ENCODE data around the gene BAZ2A. TPM values are rescaled to one million over a fixed set of nuclear protein-coding genes. Genes with fewer than 3 reads are reported as not detected.

Gene BAZ2A
- total RNA-seq (18.0 TPM), polyA plus RNA-seq (29.8 TPM)
- long read RNA-seq, donor 1, partial matches to known transcripts: 0 of 2 reads
- long read RNA-seq, donor 1, other reads (novel, unspliced or antisense): 0 of 2 reads
- long read RNA-seq, donor 2: 0 reads
- long read RNA-seq, donor 3, partial matches to known transcripts: 38 of 44 reads
- long read RNA-seq, donor 3, other reads (novel, unspliced or antisense): 0 of 44 reads
- long read RNA-seq, donor 4, partial matches to known transcripts: 6 of 9 reads
- long read RNA-seq, donor 4, other reads (novel, unspliced or antisense): 0 of 9 reads
- long read RNA-seq, donor 5, transcript BAZ2A-208 (4 exons, 577 nt): major isoform, 5 of 58 reads
- long read RNA-seq, donor 5, partial matches to known transcripts: 52 of 58 reads
- long read RNA-seq, donor 5, other reads (novel, unspliced or antisense): 0 of 58 reads
- long read RNA-seq, donor 6, partial matches to known transcripts: 6 of 9 reads
- long read RNA-seq, donor 6, other reads (novel, unspliced or antisense): 0 of 9 reads
- long read RNA-seq, donor 7, partial matches to known transcripts: 15 of 17 reads
- long read RNA-seq, donor 7, other reads (novel, unspliced or antisense): 0 of 17 reads
- long read RNA-seq, donor 8, partial matches to known transcripts: 0 of 5 reads
- long read RNA-seq, donor 8, other reads (novel, unspliced or antisense): 0 of 5 reads
- long read RNA-seq, donor 9, partial matches to known transcripts: 15 of 17 reads
- long read RNA-seq, donor 9, other reads (novel, unspliced or antisense): 0 of 17 reads
- long read RNA-seq, donor 10, partial matches to known transcripts: 10 of 11 reads
- long read RNA-seq, donor 10, other reads (novel, unspliced or antisense): 0 of 11 reads

DNA sequence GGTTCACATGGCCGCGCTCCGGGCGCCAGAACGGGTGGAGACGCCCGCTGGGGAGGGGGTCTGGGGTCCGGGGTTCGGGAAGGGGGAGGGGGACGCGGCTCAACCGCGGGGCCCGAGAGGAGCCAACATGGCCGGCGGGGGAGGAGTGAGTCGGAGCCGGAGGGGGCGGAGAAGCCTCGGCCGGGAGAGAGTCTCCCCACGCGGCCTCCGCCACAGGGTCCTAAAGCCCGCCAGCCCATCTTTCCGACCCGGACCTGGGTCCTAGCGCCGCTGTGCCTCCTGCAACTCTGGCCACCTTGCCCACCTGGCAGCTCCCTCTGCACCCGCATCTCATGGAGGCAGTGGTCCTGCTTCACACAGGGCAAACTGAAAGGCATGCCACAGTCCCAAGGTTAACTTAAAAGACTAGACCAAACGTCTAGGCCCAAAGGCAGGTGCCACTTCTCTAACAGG is at the start of gene BAZ2A:
TSS of gene BAZ2A (minus strand) at position 147 of the 453 bp plus-strand sequence. CDS start 12,796 bp downstream, outside the sequence.
- no peaks in the 10 kb centered on the region for H3K9me3 ChIP-seq (ENCODE audit: control insufficient read depth in 2 of 2, insufficient read depth in 1 of 2, low read length in 1 of 2)
- H3K4me3 ChIP-seq (ENCODE audit: low read length in 2 of 2): peak within 1 kb of the TSS; percentile 94 to 100
- H3K36me3 ChIP-seq (ENCODE audit: control insufficient read depth in 2 of 2, insufficient read depth in 2 of 2, low read length in 1 of 2): peaks cover 15 to 23% of the 10 kb centered on the region in 2 donors
- 1% methylated on average over 31 of the region's 31 CpGs for WGBS
- H3K4me1 ChIP-seq (ENCODE audit: control insufficient read depth in 2 of 2, insufficient read depth in 2 of 2, low read length in 2 of 2): peaks cover 35 to 61% of the 10 kb centered on the region in 2 donors
- no peaks in the 10 kb centered on the region for H3K27me3 ChIP-seq (ENCODE audit: control insufficient read depth in 2 of 2, insufficient read depth in 1 of 2, low read length in 1 of 2)
- H3K27ac ChIP-seq (ENCODE audit: low read depth in 1 of 2, low read length in 1 of 2): peak within 1 kb of the TSS; percentile 81 to 86
- peak; percentile 57 to 92 (median 83) for DNase-seq (ENCODE audit: low read depth in 6 of 9, low spot score in 9 of 9)

DNA sequence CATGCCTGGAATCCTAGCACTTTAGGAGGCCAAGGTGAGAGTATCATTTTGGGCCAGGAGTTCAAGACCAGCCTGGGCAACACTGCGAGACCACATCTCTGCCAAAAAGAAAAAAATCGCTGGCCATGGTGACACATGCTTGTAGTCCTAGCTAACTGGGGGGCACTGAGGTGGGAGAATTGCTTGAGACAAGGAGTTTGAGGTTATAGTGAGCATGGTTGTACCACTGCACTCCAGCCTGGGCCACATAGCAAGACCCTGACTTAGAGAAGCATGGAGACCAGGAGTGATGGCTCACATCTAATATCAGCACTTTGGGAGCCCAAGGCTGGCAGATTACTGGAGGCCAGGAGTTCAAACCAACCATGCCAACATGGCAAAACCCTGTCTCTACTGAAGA is 48.7 kb upstream of the BAZ2A start:
- 96% methylated on average over 2 of the region's 2 CpGs for WGBS
- Histone ChIP-seq H3K27ac (ENCODE audit: low read depth in 1 of 2, low read length in 1 of 2) (no peak overlapping the region), H3K36me3 (ENCODE audit: control insufficient read depth in 2 of 2, insufficient read depth in 2 of 2, low read length in 1 of 2) (peaks cover 29 to 47% of the 10 kb centered on the region in 2 donors), H3K4me1 (ENCODE audit: control insufficient read depth in 2 of 2, insufficient read depth in 2 of 2, low read length in 2 of 2) (peaks cover 2 to 19% of the 10 kb centered on the region in 2 donors), H3K4me3 (ENCODE audit: low read length in 2 of 2) (no peak overlapping the region), H3K27me3 (ENCODE audit: control insufficient read depth in 2 of 2, insufficient read depth in 1 of 2, low read length in 1 of 2) (no peaks in the 10 kb centered on the region), H3K9me3 (ENCODE audit: control insufficient read depth in 2 of 2, insufficient read depth in 1 of 2, low read length in 1 of 2) (peaks cover 0 to 3% of the 10 kb centered on the region in 2 donors)
- DNase-seq (ENCODE audit: low read depth in 6 of 9, low spot score in 9 of 9): no peak

DNA sequence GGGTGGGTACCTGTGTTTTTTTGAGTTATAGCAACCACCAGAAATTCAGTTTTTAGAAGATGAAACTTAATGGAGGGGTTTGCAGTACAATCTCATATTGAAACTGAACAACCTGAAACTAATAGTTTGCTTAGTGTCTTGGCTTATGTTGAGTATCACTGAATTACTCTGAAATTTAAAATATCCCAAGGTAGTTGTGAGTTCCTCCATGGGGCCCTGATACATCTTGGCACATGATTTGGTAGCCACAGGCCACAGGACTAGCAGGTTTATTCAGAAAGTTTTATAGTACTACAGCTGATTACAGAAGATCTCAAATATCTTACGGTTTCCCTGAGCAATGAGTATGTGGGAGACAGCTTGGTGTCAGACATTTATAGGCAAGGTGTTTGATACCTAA is 47.6 kb upstream of the BAZ2A start:
- WGBS: 100% methylated on average over 1 of the region's 1 CpG

DNA sequence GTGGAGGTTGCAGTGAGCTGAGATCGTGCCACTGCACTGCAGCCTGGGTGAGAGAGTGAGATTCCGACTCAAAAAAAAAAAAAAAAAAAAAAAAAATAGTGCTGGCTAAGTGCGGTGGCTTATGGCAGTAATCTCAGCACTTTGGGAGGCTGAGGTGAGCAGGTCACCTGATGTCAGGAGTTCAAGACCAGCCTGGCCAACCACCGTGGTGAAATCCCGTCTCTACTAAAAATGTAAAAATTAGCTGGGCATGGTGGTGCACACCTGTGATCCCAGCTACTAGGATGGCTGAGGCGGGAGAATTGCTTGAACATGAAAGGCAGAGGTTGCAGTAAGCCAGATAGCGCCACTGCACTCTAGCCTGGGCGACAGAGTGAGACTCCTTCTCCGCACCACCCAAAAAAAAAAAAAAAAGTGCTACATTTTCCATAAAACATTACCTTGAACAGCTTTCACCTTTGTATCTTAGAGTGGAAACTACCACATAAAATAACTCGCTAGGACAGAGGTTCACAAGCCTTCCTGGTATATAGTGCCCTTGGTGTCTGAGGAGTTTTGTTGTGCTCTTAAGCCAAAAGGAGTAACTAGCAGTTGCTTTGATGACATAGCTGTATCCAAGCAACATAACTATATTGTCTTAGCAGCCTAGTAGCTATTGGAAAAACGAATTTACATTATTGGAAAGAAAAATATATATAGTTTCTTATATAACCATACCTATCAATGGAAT is 46.9 kb upstream of the BAZ2A start:
- peaks cover 26 to 43% of the 10 kb centered on the region in 2 donors for H3K36me3 ChIP-seq (ENCODE audit: control insufficient read depth in 2 of 2, insufficient read depth in 2 of 2, low read length in 1 of 2)
- peaks cover 1 to 5% of the 10 kb centered on the region in 2 donors for H3K4me1 ChIP-seq (ENCODE audit: control insufficient read depth in 2 of 2, insufficient read depth in 2 of 2, low read length in 2 of 2)

More for the DNA sequence above, 47.6 kb upstream of the BAZ2A start:
- no peak for DNase-seq (ENCODE audit: low read depth in 6 of 9, low spot score in 9 of 9)
- no peak overlapping the region for H3K4me3 ChIP-seq (ENCODE audit: low read length in 2 of 2)
- H3K36me3 ChIP-seq (ENCODE audit: control insufficient read depth in 2 of 2, insufficient read depth in 2 of 2, low read length in 1 of 2): peaks cover 28 to 43% of the 10 kb centered on the region in 2 donors
- no peaks in the 10 kb centered on the region for H3K27me3 ChIP-seq (ENCODE audit: control insufficient read depth in 2 of 2, insufficient read depth in 1 of 2, low read length in 1 of 2)
- H3K4me1 ChIP-seq (ENCODE audit: control insufficient read depth in 2 of 2, insufficient read depth in 2 of 2, low read length in 2 of 2): peaks cover 2 to 11% of the 10 kb centered on the region in 2 donors
- peaks cover 0 to 3% of the 10 kb centered on the region in 2 donors for H3K9me3 ChIP-seq (ENCODE audit: control insufficient read depth in 2 of 2, insufficient read depth in 1 of 2, low read length in 1 of 2)
- no peak overlapping the region for H3K27ac ChIP-seq (ENCODE audit: low read depth in 1 of 2, low read length in 1 of 2)

DNA sequence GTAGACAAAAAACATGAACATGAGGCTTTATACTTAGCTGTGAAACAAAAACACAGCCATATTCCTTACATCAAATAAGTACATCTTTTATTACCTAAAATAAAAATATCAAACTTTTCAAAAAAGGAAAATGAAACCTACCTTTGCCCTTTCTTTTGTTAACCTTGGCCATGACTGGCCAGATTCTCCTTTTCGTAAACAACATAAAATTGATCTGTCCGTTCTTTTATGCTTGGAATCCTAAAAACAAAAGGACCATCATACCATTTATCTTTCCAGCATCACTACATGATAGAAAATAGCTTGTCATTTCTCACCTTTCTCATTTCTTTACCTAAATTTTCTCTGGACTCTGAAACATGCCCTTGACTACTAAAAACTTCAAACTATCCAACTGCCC is 41.5 kb upstream of the BAZ2A start:
- Histone ChIP-seq H3K27ac (ENCODE audit: low read depth in 1 of 2, low read length in 1 of 2) (no peak overlapping the region), H3K9me3 (ENCODE audit: control insufficient read depth in 2 of 2, insufficient read depth in 1 of 2, low read length in 1 of 2) (no peaks in the 10 kb centered on the region), H3K27me3 (ENCODE audit: control insufficient read depth in 2 of 2, insufficient read depth in 1 of 2, low read length in 1 of 2) (no peaks in the 10 kb centered on the region), H3K36me3 (ENCODE audit: control insufficient read depth in 2 of 2, insufficient read depth in 2 of 2, low read length in 1 of 2) (peaks cover 35 to 59% of the 10 kb centered on the region in 2 donors), H3K4me3 (ENCODE audit: low read length in 2 of 2) (no peak overlapping the region), H3K4me1 (ENCODE audit: control insufficient read depth in 2 of 2, insufficient read depth in 2 of 2, low read length in 2 of 2) (no peaks in the 10 kb centered on the region)
- no peak for DNase-seq (ENCODE audit: low read depth in 6 of 9, low spot score in 9 of 9)
- WGBS: 91% methylated on average over 2 of the region's 2 CpGs

More for the DNA sequence above, 46.9 kb upstream of the BAZ2A start:
- no peak for DNase-seq (ENCODE audit: low read depth in 6 of 9, low spot score in 9 of 9)
- 94% methylated on average over 11 of the region's 11 CpGs for WGBS
- Histone ChIP-seq H3K27me3 (ENCODE audit: control insufficient read depth in 2 of 2, insufficient read depth in 1 of 2, low read length in 1 of 2) (no peaks in the 10 kb centered on the region), H3K27ac (ENCODE audit: low read depth in 1 of 2, low read length in 1 of 2) (no peak overlapping the region), H3K9me3 (ENCODE audit: control insufficient read depth in 2 of 2, insufficient read depth in 1 of 2, low read length in 1 of 2) (no peaks in the 10 kb centered on the region), H3K4me3 (ENCODE audit: low read length in 2 of 2) (no peak overlapping the region)

- Histone ChIP-seq H3K36me3 (ENCODE audit: control insufficient read depth in 2 of 2, insufficient read depth in 2 of 2, low read length in 1 of 2) (peaks cover 36 to 67% of the 10 kb centered on the region in 2 donors), H3K4me1 (ENCODE audit: control insufficient read depth in 2 of 2, insufficient read depth in 2 of 2, low read length in 2 of 2) (no peaks in the 10 kb centered on the region), H3K27me3 (ENCODE audit: control insufficient read depth in 2 of 2, insufficient read depth in 1 of 2, low read length in 1 of 2) (no peaks in the 10 kb centered on the region), H3K4me3 (ENCODE audit: low read length in 2 of 2) (no peak overlapping the region), H3K9me3 (ENCODE audit: control insufficient read depth in 2 of 2, insufficient read depth in 1 of 2, low read length in 1 of 2) (no peaks in the 10 kb centered on the region), H3K27ac (ENCODE audit: low read depth in 1 of 2, low read length in 1 of 2) (no peak overlapping the region)
- WGBS: 98% methylated on average over 4 of the region's 4 CpGs
- DNase-seq (ENCODE audit: low read depth in 6 of 9, low spot score in 9 of 9): no peak
Observed at GRCh38 chr12:56670836-56671235, 40.7 kb upstream of the BAZ2A start.

GRCh38 chr12:56668197-56668457 is 38.0 kb upstream of the BAZ2A start:
- Histone ChIP-seq H3K36me3 (ENCODE audit: control insufficient read depth in 2 of 2, insufficient read depth in 2 of 2, low read length in 1 of 2) (peaks cover 34 to 94% of the 10 kb centered on the region in 2 donors), H3K4me3 (ENCODE audit: low read length in 2 of 2) (no peak overlapping the region), H3K9me3 (ENCODE audit: control insufficient read depth in 2 of 2, insufficient read depth in 1 of 2, low read length in 1 of 2) (no peaks in the 10 kb centered on the region), H3K27me3 (ENCODE audit: control insufficient read depth in 2 of 2, insufficient read depth in 1 of 2, low read length in 1 of 2) (no peaks in the 10 kb centered on the region), H3K4me1 (ENCODE audit: control insufficient read depth in 2 of 2, insufficient read depth in 2 of 2, low read length in 2 of 2) (no peaks in the 10 kb centered on the region), H3K27ac (ENCODE audit: low read depth in 1 of 2, low read length in 1 of 2) (no peak overlapping the region)
- no peak for DNase-seq (ENCODE audit: low read depth in 6 of 9, low spot score in 9 of 9)
- 96% methylated on average over 2 of the region's 2 CpGs for WGBS

DNA sequence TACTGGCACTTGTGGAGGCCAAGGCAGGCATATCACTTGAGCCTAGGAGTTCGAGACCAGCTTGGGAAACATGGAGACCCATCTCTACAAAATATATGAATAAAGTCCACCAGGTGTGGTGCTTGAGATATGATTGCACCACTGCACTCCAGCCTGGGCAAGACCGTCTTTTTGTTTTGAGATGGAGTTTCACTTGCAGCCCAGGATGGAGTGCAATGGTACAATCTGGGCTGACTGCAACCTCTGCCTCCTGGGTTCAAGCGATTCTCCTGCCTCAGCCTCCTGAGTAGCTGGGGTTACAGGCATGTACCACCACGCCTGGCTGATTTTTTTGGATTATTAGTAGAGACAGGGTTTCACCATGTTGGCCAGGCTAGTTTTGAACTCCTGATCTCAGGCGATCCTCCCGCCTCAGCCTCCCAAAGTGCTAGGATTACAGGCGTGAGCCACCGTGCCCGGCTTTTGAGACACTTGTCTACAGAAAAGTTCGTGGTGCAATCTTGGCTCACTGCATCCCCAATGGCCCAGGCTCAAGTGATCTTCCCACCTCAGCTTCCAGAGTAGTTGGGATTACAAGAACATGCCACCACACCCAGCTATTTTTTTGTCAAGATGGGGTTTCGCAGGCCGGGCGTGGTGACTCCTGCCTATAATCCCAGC is 32.0 kb upstream of the BAZ2A start:
- Histone ChIP-seq H3K4me1 (ENCODE audit: control insufficient read depth in 2 of 2, insufficient read depth in 2 of 2, low read length in 2 of 2) (no peaks in the 10 kb centered on the region), H3K36me3 (ENCODE audit: control insufficient read depth in 2 of 2, insufficient read depth in 2 of 2, low read length in 1 of 2) (peaks cover 19 to 55% of the 10 kb centered on the region in 2 donors)

More for the DNA sequence above, 32.0 kb upstream of the BAZ2A start:
- WGBS: 94% methylated on average over 13 of the region's 13 CpGs
- Histone ChIP-seq H3K27me3 (ENCODE audit: control insufficient read depth in 2 of 2, insufficient read depth in 1 of 2, low read length in 1 of 2) (no peaks in the 10 kb centered on the region), H3K4me3 (ENCODE audit: low read length in 2 of 2) (no peak overlapping the region), H3K27ac (ENCODE audit: low read depth in 1 of 2, low read length in 1 of 2) (no peak overlapping the region), H3K9me3 (ENCODE audit: control insufficient read depth in 2 of 2, insufficient read depth in 1 of 2, low read length in 1 of 2) (no peaks in the 10 kb centered on the region)
- no peak for DNase-seq (ENCODE audit: low read depth in 6 of 9, low spot score in 9 of 9)

All from thymus (tissue), 14 donors.